ENCODE data around the gene IMMT. TPM values are rescaled to one million over a fixed set of nuclear protein-coding genes. Genes with fewer than 3 reads are reported as not detected.
A peak's percentile ranks its signal among the peaks of the same experiment; 100 is the strongest.

Gene IMMT
- total RNA-seq, 1 donor from 2014 or later = 288 TPM

DNA sequence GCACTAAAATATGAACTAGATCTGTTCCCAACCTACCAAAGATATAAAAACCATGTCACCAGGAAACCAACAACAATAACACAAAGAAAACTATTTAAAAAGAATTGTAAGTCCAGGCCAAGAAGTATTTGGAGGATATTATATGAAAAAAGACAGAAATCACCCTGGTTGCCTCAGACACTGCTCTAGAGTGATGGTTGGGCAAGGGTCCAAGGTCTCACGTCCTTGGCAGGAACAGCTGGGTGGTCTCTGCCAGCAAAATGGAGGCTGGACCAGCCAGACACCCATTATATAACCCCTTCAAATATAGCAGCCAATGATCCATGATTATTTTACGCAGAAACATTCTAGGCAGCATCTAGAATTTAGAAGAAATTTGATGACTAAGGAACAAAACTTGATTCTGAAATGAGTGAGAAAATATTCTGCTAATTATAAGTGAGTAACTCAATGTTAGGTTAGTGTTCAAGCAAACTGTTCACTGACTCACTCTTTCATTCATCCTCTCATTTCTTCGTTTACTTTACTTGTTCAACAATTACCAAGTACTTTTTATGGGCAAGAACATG lies 39.4 kb upstream of the IMMT start:
- TF ChIP-seq, protein P1, sequence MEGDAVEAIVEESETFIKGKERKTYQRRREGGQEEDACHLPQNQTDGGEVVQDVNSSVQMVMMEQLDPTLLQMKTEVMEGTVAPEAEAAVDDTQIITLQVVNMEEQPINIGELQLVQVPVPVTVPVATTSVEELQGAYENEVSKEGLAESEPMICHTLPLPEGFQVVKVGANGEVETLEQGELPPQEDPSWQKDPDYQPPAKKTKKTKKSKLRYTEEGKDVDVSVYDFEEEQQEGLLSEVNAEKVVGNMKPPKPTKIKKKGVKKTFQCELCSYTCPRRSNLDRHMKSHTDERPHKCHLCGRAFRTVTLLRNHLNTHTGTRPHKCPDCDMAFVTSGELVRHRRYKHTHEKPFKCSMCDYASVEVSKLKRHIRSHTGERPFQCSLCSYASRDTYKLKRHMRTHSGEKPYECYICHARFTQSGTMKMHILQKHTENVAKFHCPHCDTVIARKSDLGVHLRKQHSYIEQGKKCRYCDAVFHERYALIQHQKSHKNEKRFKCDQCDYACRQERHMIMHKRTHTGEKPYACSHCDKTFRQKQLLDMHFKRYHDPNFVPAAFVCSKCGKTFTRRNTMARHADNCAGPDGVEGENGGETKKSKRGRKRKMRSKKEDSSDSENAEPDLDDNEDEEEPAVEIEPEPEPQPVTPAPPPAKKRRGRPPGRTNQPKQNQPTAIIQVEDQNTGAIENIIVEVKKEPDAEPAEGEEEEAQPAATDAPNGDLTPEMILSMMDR (IDR thresholded peaks at IDR 0.05; ENCODE audit: borderline replicate concordance) = no peak
- H3K27me3 ChIP-seq (ENCODE audit: low read depth) = no peaks in the 10 kb centered on the region
- H3K36me3 ChIP-seq = no peaks in the 10 kb centered on the region
- H3K9me3 ChIP-seq (replicated peaks) = no peaks in the 10 kb centered on the region
- DNase-seq = no peak
- peaks cover 18% of the 10 kb centered on the region for H3K4me1 ChIP-seq
- peak overlapping the region; percentile 79 for H3K27ac ChIP-seq (replicated peaks)
- no peak overlapping the region for H3K4me3 ChIP-seq
- intact Hi-C loops (cut with micrococcal nuclease) = no loop called here

DNA sequence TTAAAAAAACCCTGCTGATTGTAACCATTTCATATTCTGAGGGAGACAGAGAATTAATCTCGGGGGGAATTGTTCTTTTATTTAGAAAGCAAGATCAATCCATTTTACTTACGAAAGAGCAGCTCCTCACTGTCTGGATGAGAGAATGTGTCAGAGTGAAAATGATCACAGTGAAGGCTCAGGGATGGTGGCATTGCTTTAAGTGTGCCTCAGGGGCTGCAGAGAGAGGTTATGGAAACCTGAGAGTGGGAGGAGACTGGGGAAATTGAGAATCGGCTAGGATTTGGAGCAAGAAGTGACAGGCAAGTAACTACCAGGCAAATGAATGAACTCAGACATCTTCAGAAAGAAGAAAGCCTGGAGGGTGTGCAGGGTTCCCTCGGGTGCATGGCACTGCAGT lies 38.2 kb upstream of the IMMT start:
- H3K36me3 ChIP-seq = no peaks in the 10 kb centered on the region
- intact Hi-C loops (cut with micrococcal nuclease) = no loop called here
- no peaks in the 10 kb centered on the region for H3K9me3 ChIP-seq (replicated peaks)
- H3K27ac ChIP-seq (replicated peaks) = no peak overlapping the region
- H3K27me3 ChIP-seq (ENCODE audit: low read depth) = no peaks in the 10 kb centered on the region
- H3K4me3 ChIP-seq = no peak overlapping the region
- peaks cover 18% of the 10 kb centered on the region for H3K4me1 ChIP-seq
- TF ChIP-seq, protein P1 (IDR thresholded peaks at IDR 0.05; ENCODE audit: borderline replicate concordance) = no peak
- no peak for DNase-seq

DNA sequence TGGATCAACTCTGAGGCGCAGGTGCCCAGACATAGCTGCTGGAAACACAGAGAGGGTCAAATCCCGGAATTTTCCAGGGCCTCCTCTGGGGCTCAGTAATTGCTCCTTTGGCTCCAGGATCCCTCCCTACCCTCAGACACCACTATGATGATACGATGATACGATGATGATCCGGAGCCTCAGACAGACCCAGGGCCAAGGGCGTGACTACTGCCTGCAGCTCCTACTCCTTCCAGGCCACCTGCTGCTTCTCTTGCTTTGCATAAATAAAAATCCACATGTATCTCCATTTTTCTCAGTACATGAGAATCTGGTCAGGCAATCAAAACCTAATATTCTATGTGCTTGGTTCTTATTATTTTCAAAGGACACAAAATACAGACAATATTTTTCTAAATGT lies 37.6 kb upstream of the IMMT start:
- intact Hi-C loops (cut with micrococcal nuclease) = no loop called here
- DNase-seq = no peak
- no peak overlapping the region for H3K27ac ChIP-seq (replicated peaks)
- H3K27me3 ChIP-seq (ENCODE audit: low read depth) = no peaks in the 10 kb centered on the region
- no peaks in the 10 kb centered on the region for H3K9me3 ChIP-seq (replicated peaks)
- H3K36me3 ChIP-seq = no peaks in the 10 kb centered on the region
- TF ChIP-seq, protein P1 (IDR thresholded peaks at IDR 0.05; ENCODE audit: borderline replicate concordance) = no peak
- peaks cover 18% of the 10 kb centered on the region for H3K4me1 ChIP-seq
- H3K4me3 ChIP-seq = no peak overlapping the region

DNA sequence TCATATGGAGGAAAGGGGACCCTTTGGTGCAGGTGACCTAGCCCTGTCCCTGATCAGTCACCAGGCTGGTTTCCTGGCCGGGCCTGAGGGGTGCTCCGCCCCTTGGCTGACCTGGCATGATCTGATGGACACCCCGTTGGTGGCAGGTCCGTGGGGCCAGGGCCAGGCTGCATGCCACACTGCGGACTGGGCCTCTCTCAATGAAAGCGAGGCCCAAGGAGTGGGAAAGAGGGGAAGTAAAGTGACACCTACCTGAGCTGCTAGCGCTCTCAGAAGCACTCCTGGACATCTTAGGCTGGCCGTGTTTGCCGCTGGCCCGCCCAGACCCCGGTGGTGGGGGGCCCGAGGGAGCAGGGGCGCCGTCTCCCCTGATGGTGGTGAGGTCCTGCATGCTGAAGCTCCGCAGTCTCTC lies 37.1 kb upstream of the IMMT start:
- Histone ChIP-seq H3K27ac (replicated peaks) (no peak overlapping the region), H3K4me1 (peaks cover 18% of the 10 kb centered on the region), H3K4me3 (no peak overlapping the region), H3K27me3 (ENCODE audit: low read depth) (no peaks in the 10 kb centered on the region), H3K9me3 (replicated peaks) (no peaks in the 10 kb centered on the region), H3K36me3 (no peaks in the 10 kb centered on the region)
- no peak for DNase-seq
- intact Hi-C loops (cut with micrococcal nuclease) = no loop called here
- TF ChIP-seq, protein P1 (IDR thresholded peaks at IDR 0.05; ENCODE audit: borderline replicate concordance) = no peak

DNA sequence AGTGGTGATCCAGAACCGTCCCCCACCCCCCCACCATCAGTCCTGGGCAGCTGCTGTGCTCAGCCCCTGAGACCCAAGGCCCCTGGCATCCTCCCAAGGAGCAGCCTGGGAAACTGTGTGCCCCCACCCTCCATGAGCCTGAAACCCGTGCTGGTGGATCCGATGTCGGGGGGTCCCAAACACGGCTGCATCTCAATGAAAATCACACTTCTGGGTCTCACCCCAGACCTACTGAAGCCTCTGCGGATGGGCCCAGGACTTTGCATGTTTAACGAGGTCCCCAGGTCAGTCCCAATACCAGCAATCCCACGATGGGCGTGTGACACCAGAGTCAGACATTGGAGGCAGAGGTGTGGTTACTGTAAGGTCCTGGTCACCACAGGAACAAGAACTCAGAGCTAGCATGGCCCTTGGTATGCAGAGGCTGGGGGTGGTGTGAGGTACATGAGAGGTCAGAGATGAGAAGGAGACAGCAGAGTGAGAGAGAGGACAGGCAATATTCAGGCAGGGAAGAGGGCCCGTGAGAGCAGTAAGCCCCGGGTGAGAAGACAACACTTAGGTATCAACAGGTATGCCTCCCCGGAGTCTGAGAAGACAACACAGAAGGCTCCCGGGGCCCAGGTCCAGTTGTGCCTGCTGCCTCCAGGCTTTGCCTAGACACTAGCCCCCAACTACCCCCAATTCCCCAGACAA lies 36.6 kb upstream of the IMMT start:
- Histone ChIP-seq H3K9me3 (replicated peaks) (no peaks in the 10 kb centered on the region), H3K4me1 (peaks cover 21% of the 10 kb centered on the region), H3K27me3 (ENCODE audit: low read depth) (no peaks in the 10 kb centered on the region), H3K27ac (replicated peaks) (no peak overlapping the region), H3K4me3 (no peak overlapping the region), H3K36me3 (no peaks in the 10 kb centered on the region)
- TF ChIP-seq, protein P1 (IDR thresholded peaks at IDR 0.05; ENCODE audit: borderline replicate concordance) = no peak
- intact Hi-C loops (cut with micrococcal nuclease) = no loop called here
- no peak for DNase-seq
